Smooth muscle cell (in vitro differentiated cells): Measurements from ENCODE around the gene GABPB1. TPM values are rescaled to one million over a fixed set of nuclear protein-coding genes. Genes with fewer than 3 reads are reported as not detected.

Experiments used
- DNase-seq: peaks from one replicate; lab custom pipeline; 2025; ENCODE audit not compliant: unreplicated experiment; lab: John Stamatoyannopoulos, UW
- H2AFZ ChIP-seq: fragments of 200-600 bp; sonication (generic); 2 replicates; pipeline ENCODE4 v1.6.0; 2016; ENCODE audit warnings: antibody characterized with exemption, low read depth, mild to moderate bottlenecking
- H3F3A ChIP-seq: fragments of 200-600 bp; sonication (generic); 2 replicates; pipeline ENCODE4 v1.6.0; 2017; ENCODE audit warnings: antibody characterized with exemption, low read depth
- H3K27ac ChIP-seq: fragments of 200-600 bp; sonication (generic); 2 replicates; pipeline ENCODE4 v1.5.1; 2016; ENCODE audit warnings: low read depth, mild to moderate bottlenecking
- H3K27me3 ChIP-seq: fragments of 200-600 bp; sonication (generic); 2 replicates; pipeline ENCODE4 v1.6.1; 2016; ENCODE audit warnings: low read depth, mild to moderate bottlenecking
- H3K36me3 ChIP-seq: fragments of 200-600 bp; sonication (generic); 2 replicates; pipeline ENCODE4 v1.5.1; 2016; ENCODE audit warnings: low read depth
- H3K4me1 ChIP-seq: fragments of 200-600 bp; sonication (generic); 2 replicates; pipeline ENCODE4 v1.5.1; 2016; ENCODE audit warnings: low read depth
- H3K4me2 ChIP-seq: fragments of 200-600 bp; sonication (generic); 2 replicates; pipeline ENCODE4 v1.6.0; 2016; ENCODE audit warnings: mild to moderate bottlenecking
- H3K4me3 ChIP-seq: fragments of 200-600 bp; sonication (generic); 2 replicates; pipeline ENCODE4 v1.5.1; 2016; ENCODE audit warnings: mild to moderate bottlenecking
- H3K79me2 ChIP-seq: fragments of 200-600 bp; sonication (generic); 2 replicates; pipeline ENCODE4 v1.6.0; 2016; ENCODE audit warnings: low read depth, mild to moderate bottlenecking
- H3K9ac ChIP-seq: fragments of 200-600 bp; sonication (generic); 2 replicates; pipeline ENCODE4 v1.6.0; 2016; ENCODE audit warnings: low read depth
- H3K9me3 ChIP-seq: fragments of 200-600 bp; sonication (generic); replicated peaks from 2 replicates; pipeline ENCODE4 v1.5.1; 2016; ENCODE audit warnings: low read depth
- H4K20me1 ChIP-seq: fragments of 200-600 bp; sonication (generic); 2 replicates; pipeline ENCODE4 v1.6.0; 2016; ENCODE audit warnings: low read depth
- CTCF ChIP-seq: fragments of 200-600 bp; sonication (generic); IDR thresholded peaks from 2 replicates; pipeline ENCODE4 v1.5.1; 2017; ENCODE audit warnings: borderline replicate concordance, mild to moderate bottlenecking, antibody characterized with exemption; ENCODE audit not compliant: insufficient read depth, poor library complexity, severe bottlenecking
- WGBS: methylation state at CpG from one replicate; pipeline ENCODE4 v1.1.7; 2016; ENCODE audit warnings: low lambda C conversion rate; 5-methylcytosine and 5-hydroxymethylcytosine counted together
- polyA plus RNA-seq: library from polyadenylated mRNA; unstranded; fragments of >200 nt; fragmentation: Nextera tagmentation; extraction: Ambion mirVana; gene quantifications from 2 replicates; pipeline ENCODE4 v1.2.1, GENCODE V29; 2016
- total RNA-seq: library from RNA; depleted of rRNA; stranded (reverse); fragments of >200 nt; gene quantifications from 2 replicates; pipeline ENCODE4 v1.2.3, GENCODE V29; 2014

GABPB1 gene
- total and polyA plus RNA-seq, 2 experiments from 2014 or later = 24.1 to 49.3 TPM

DNA sequence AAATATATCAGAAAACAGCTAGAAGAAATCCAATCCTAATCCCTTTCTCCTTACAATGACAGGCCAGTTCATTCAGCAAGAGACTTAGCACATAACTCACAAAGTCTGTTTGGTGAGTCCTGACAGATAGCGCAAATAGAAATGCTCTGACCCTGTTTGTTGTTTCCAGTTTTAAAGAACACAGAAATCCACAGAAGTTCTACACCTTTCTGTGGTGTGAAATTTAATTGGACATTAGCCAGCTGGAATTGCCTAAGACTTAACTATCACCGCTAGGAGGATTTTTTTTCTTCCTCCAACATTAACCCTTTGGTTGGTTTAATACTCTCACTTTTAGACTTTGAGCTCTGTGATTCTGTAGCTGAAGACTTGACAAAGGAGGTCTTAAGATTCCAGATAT, 120.2 kb downstream of the GABPB1 start:
- DNase-seq = no peak
- H3K4me2 ChIP-seq = no peak overlapping the region
- WGBS = 41% methylated on average over 2 of the region's 2 CpGs

DNA sequence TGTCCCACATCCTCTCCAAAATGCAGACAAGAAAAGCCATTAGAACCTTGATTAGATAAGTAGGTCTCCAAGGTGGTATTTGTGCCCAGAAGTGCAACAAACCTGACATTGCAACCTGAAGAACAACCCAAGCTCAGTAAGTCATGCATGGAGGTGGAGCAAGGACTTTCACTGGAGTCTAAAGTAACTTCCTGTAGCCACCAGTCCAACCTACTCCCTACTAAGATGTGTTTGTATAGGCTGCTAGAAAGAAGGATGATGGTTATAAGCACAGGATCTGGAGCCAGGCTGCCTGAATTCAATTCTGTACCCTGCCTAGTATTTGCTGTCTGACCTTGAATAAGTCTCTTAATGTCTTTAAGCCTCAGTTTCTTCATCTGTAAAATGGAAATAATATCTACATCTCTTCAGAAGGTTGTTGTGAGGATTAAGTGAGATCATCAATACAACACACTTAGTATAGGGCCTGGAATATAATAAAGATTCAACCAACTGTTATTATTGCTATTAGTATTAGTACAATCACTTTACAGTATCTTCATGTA, 121.7 kb downstream of the GABPB1 start:
- Histone ChIP-seq H3K9ac (no peak overlapping the region), H3K4me3 (no peak overlapping the region), H3K79me2 (no peaks in the 10 kb centered on the region), H3K4me1 (no peaks in the 10 kb centered on the region), H2AFZ (no peak overlapping the region), H3K27ac (no peak overlapping the region), H3K4me2 (no peak overlapping the region), H4K20me1 (no peaks in the 10 kb centered on the region), H3K9me3 (no peaks in the 10 kb centered on the region), H3F3A (no peaks in the 10 kb centered on the region), H3K27me3 (no peaks in the 10 kb centered on the region), H3K36me3 (no peaks in the 10 kb centered on the region)
- DNase-seq = no peak
- TF ChIP-seq CTCF = no peak

More for the DNA sequence above, 120.2 kb downstream of the GABPB1 start:
- Histone ChIP-seq H3K9ac (no peak overlapping the region), H3K79me2 (no peaks in the 10 kb centered on the region), H3F3A (no peaks in the 10 kb centered on the region), H2AFZ (no peak overlapping the region), H3K27ac (no peak overlapping the region), H3K4me1 (no peaks in the 10 kb centered on the region), H4K20me1 (no peaks in the 10 kb centered on the region), H3K9me3 (no peaks in the 10 kb centered on the region), H3K36me3 (no peaks in the 10 kb centered on the region), H3K27me3 (no peaks in the 10 kb centered on the region), H3K4me3 (no peak overlapping the region)
- TF ChIP-seq CTCF = no peak

DNA sequence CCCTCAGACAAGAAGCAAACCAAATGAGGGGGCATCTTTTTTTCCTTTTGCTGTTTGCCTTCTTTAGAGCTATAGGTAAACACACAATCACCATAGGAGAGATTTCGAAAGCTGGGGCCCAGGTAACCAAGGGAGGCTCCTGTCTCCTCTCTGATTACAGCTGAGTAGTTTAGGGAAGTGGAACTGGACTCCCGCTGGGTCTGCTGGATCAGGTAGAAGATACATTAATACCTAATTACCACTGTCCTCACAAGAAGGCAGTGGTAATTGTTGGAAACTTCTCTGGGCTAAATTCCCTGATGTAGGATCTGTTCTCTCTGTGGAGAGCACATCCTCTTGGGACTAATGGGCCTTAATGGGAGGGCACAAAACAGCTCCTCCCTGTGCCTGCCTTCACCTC, 122.2 kb downstream of the GABPB1 start:
- Histone ChIP-seq H3K36me3 (no peaks in the 10 kb centered on the region), H3K4me1 (no peaks in the 10 kb centered on the region), H3K9ac (no peak overlapping the region), H3K79me2 (no peaks in the 10 kb centered on the region), H4K20me1 (no peaks in the 10 kb centered on the region), H3K27me3 (no peaks in the 10 kb centered on the region), H3K27ac (no peak overlapping the region), H3F3A (no peaks in the 10 kb centered on the region), H3K9me3 (no peaks in the 10 kb centered on the region), H2AFZ (no peak overlapping the region), H3K4me2 (no peak overlapping the region), H3K4me3 (no peak overlapping the region)
- WGBS = 95% methylated on average over 2 of the region's 2 CpGs
- DNase-seq = no peak
- no peak for TF ChIP-seq CTCF

DNA sequence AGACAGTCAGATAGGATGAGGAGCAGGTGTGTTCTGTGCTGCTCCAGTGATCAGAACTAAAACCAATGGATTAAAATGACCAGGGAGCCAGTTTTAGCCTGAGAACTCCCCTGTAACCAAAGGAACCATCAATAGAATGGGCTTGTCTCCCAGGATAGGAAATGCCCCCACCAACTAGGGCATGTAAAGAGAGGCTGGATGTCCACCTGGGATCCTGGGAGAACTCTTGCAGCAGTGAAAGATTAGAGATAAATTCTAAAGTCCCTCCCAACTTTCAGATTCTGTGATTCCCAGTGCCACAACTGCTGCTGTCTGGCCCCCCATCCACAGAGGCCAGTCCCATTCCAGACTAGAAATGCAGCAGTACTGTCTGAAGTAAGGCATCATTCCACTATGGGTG, 123.2 kb downstream of the GABPB1 start:
- H3K9ac ChIP-seq = no peak overlapping the region
- H3F3A ChIP-seq = no peaks in the 10 kb centered on the region
- DNase-seq = no peak
- no peak for TF ChIP-seq CTCF
- H3K9me3 ChIP-seq = no peaks in the 10 kb centered on the region
- H3K4me3 ChIP-seq = no peak overlapping the region
- no peak overlapping the region for H2AFZ ChIP-seq
- no peaks in the 10 kb centered on the region for H3K4me1 ChIP-seq
- no peaks in the 10 kb centered on the region for H4K20me1 ChIP-seq
- no peak overlapping the region for H3K4me2 ChIP-seq
- no peak overlapping the region for H3K27ac ChIP-seq
- H3K79me2 ChIP-seq = no peaks in the 10 kb centered on the region
- H3K36me3 ChIP-seq = no peaks in the 10 kb centered on the region
- no peaks in the 10 kb centered on the region for H3K27me3 ChIP-seq
